HepG2 (cell line): ENCODE data around the gene OR2V2. TPM values are rescaled to one million over a fixed set of nuclear protein-coding genes. Genes with fewer than 3 reads are reported as not detected.

ENCODE experiments used
- HES4 ChIP-seq: sonication (generic); formaldehyde crosslinking; IDR thresholded peaks from 2 replicates; pipeline ENCODE4 v1.9.0; 2021; ENCODE audit warnings: mild to moderate bottlenecking, missing genetic modification reagents, borderline replicate concordance
- ISX ChIP-seq: sonication (generic); formaldehyde crosslinking; conservative IDR thresholded peaks from 2 replicates; pipeline ENCODE4 v1.5.0; 2020; ENCODE audit warnings: missing genetic modification reagents
- KLF11 ChIP-seq: IDR thresholded peaks from 2 replicates; pipeline ENCODE4 v1.6.1; 2016; ENCODE audit warnings: missing compliant biosample characterization
- KMT2A ChIP-seq: sonication (generic); formaldehyde crosslinking; IDR thresholded peaks from 2 replicates; pipeline ENCODE4 v1.4.0; 2020; ENCODE audit warnings: missing genetic modification reagents
- PAWR ChIP-seq: sonication (generic); formaldehyde crosslinking; IDR thresholded peaks from 2 replicates; pipeline ENCODE4 v1.4.0; 2020; ENCODE audit warnings: missing genetic modification reagents, mild to moderate bottlenecking, borderline replicate concordance
- PAX8 ChIP-seq: sonication (generic); formaldehyde crosslinking; IDR thresholded peaks from 2 replicates; pipeline ENCODE4 v1.8.0; 2022; ENCODE audit warnings: mild to moderate bottlenecking, missing genetic modification reagents, borderline replicate concordance
- RXRB ChIP-seq: IDR thresholded peaks from 2 replicates; pipeline ENCODE4 v1.6.1; 2016; ENCODE audit warnings: borderline replicate concordance, missing genetic modification reagents, missing compliant biosample characterization
- TAF15 ChIP-seq: fragments of 200-400 bp; formaldehyde crosslinking; IDR thresholded peaks from one replicate; pipeline ENCODE4 v1.6.1; 2018; ENCODE audit warnings: mild to moderate bottlenecking, low read depth, low read length; ENCODE audit not compliant: poor library complexity, severe bottlenecking
- TBL1XR1 ChIP-seq: fragments of 150-350 bp; IDR thresholded peaks from 2 replicates; pipeline ENCODE4 v1.6.1; 2014; ENCODE audit warnings: borderline replicate concordance, low read length; ENCODE audit not compliant: partially characterized antibody
- TCF7 ChIP-seq: sonication (generic); IDR thresholded peaks from 2 replicates; pipeline ENCODE4 v1.6.1; 2016; ENCODE audit warnings: antibody characterized with exemption, low read depth
- ZBTB14 ChIP-seq: sonication (generic); formaldehyde crosslinking; IDR thresholded peaks from 2 replicates; pipeline ENCODE4 v1.4.0; 2020; ENCODE audit warnings: missing genetic modification reagents
- ZNF232 ChIP-seq: sonication (generic); formaldehyde crosslinking; IDR thresholded peaks from 2 replicates; pipeline ENCODE4 v1.4.0; 2020; ENCODE audit warnings: missing genetic modification reagents, borderline replicate concordance
- ZNF460 ChIP-seq: sonication (generic); formaldehyde crosslinking; IDR thresholded peaks from 2 replicates; pipeline ENCODE4 v1.5.1; 2020; ENCODE audit warnings: missing genetic modification reagents, mild to moderate bottlenecking, borderline replicate concordance
- ZNF574 ChIP-seq: sonication (generic); formaldehyde crosslinking; IDR thresholded peaks from 2 replicates; pipeline ENCODE4 v1.4.0; 2020; ENCODE audit warnings: missing genetic modification reagents
- ZNF678 ChIP-seq: sonication (generic); formaldehyde crosslinking; IDR thresholded peaks from 2 replicates; pipeline ENCODE4 v1.4.0; 2020; ENCODE audit warnings: mild to moderate bottlenecking, missing genetic modification reagents
- ZNF878 ChIP-seq: sonication (generic); formaldehyde crosslinking; IDR thresholded peaks from 2 replicates; pipeline ENCODE4 v1.8.1; 2023; ENCODE audit warnings: mild to moderate bottlenecking, missing genetic modification reagents, moderate library complexity
- ZNF879 ChIP-seq: sonication (generic); formaldehyde crosslinking; IDR thresholded peaks from 2 replicates; pipeline ENCODE4 v1.8.1; 2023; ENCODE audit warnings: missing genetic modification reagents
- polyA plus RNA-seq, 8 experiments: library from polyadenylated mRNA; depleted of rRNA in 3 of 8; stranded (reverse) in 7 of 8; unstranded in 1 of 8; fragments of >200 nt; fragmentation: Illumina TruSeq in 4 of 8; extraction: Trizol in 4 of 8; gene quantifications; 2 replicates each; pipeline versions ENCODE4 v1.2.1 to v1.2.3, GENCODE V29; 2011 to 2016; ENCODE audit warnings: low read depth in 4 of 8, missing spikeins in 1 of 8, mixed read lengths in 1 of 8; ENCODE audit not compliant: insufficient read depth in 1 of 8
- total RNA-seq, 5 experiments: library from RNA; depleted of rRNA; stranded (reverse); fragments of >200 nt; fragmentation: Illumina TruSeq; extraction: Trizol; gene quantifications; 2 replicates each; pipeline ENCODE4 v1.2.3, GENCODE V29; 2016; ENCODE audit warnings: low read depth in 1 of 5
- TF ChIP-seq, protein P1 (sequence below): IDR thresholded peaks from 2 replicates; pipeline ENCODE4 v1.6.1; 2016; ENCODE audit warnings: low read depth
- TF ChIP-seq, protein P2 (sequence below): sonication (generic); formaldehyde crosslinking; IDR thresholded peaks from 2 replicates; pipeline ENCODE4 v1.5.0; 2020; ENCODE audit warnings: mild to moderate bottlenecking, missing genetic modification reagents
- TF ChIP-seq, protein P3 (sequence below): sonication (generic); formaldehyde crosslinking; conservative IDR thresholded peaks from 2 replicates; pipeline ENCODE4 v1.8.0; 2022; ENCODE audit warnings: missing genetic modification reagents

Gene OR2V2
- total and polyA plus RNA-seq, 2 of the 13 experiments (the other 11 are each of a cell fraction or from before 2014, with no cell fraction given) = not detected

DNA sequence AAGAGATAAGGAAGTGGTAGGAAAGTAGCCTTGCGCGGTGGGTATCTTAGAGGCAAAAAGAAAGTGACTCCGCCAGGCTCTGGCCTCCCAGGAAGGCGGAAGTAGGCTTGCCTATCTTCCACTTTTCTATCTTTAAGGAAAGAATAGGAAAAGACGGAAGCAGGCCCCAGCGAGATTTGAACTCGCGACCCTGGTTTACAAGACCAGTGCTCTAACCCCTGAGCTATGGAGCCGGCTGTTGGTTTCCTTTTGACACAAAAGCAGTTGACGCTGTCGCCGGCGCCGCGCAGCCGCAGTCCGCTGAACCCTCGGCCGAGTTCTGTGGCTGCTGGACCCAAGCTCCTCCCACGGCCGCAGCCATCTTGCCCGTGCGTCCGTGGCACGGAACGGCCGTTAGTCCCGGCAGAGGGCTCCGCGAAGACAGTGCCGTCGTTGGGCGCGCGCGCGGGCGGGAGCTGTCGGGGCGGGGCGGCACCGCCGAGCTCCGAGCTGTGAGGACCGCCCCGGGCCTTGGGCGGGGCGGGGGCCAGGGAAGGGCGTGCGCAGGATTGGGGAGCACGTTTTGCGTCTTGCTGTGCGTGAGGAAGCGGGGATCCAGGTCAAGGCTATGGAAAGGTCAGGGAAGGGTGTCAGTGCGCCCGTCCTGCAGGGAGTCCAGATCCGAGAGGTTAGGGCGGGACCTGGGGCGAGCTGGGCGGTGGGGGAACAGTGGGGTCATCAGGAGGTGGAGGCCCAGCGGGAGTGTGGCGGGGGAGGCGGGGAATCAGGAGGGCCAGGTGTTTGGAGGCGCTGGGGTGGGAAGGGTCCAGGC, 44.3 kb downstream of the OR2V2 start (continued):
- TF ChIP-seq ZBTB14 (CRISPR knock-in tag) = peak; percentile 82
- TF ChIP-seq PAWR (CRISPR knock-in tag) = no peak
- TF ChIP-seq TBL1XR1 = peak; percentile 58
- TF ChIP-seq ZNF574 (CRISPR knock-in tag) = peak; percentile 87
- TF ChIP-seq RXRB (CRISPR knock-in tag) = peak; percentile 62; the same call in 1 of the 2 replicates
- TF ChIP-seq, protein P1, sequence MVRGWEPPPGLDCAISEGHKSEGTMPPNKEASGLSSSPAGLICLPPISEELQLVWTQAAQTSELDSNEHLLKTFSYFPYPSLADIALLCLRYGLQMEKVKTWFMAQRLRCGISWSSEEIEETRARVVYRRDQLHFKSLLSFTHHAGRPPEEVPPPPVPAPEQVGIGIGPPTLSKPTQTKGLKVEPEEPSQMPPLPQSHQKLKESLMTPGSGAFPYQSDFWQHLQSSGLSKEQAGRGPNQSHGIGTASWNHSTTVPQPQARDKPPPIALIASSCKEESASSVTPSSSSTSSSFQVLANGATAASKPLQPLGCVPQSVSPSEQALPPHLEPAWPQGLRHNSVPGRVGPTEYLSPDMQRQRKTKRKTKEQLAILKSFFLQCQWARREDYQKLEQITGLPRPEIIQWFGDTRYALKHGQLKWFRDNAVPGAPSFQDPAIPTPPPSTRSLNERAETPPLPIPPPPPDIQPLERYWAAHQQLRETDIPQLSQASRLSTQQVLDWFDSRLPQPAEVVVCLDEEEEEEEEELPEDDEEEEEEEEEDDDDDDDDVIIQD (CRISPR knock-in tag) = no peak
- TF ChIP-seq ZNF678 (CRISPR knock-in tag) = no peak
- no peak for TF ChIP-seq TAF15
- peak; percentile 66 for TF ChIP-seq HES4 (CRISPR knock-in tag)
- no peak; the same call in 1 of the 2 replicates for TF ChIP-seq ZNF878 (CRISPR knock-in tag)
- TF ChIP-seq PAX8 (CRISPR knock-in tag) = no peak
- TF ChIP-seq ZNF879 (CRISPR knock-in tag) = no peak
- TF ChIP-seq KLF11 = 0 out of 2 replicates have a peak, but pooled peaks have one; percentile 25
- TF ChIP-seq TCF7 = no peak
- TF ChIP-seq KMT2A = no peak
- TF ChIP-seq ISX = no peak
- TF ChIP-seq, protein P2, sequence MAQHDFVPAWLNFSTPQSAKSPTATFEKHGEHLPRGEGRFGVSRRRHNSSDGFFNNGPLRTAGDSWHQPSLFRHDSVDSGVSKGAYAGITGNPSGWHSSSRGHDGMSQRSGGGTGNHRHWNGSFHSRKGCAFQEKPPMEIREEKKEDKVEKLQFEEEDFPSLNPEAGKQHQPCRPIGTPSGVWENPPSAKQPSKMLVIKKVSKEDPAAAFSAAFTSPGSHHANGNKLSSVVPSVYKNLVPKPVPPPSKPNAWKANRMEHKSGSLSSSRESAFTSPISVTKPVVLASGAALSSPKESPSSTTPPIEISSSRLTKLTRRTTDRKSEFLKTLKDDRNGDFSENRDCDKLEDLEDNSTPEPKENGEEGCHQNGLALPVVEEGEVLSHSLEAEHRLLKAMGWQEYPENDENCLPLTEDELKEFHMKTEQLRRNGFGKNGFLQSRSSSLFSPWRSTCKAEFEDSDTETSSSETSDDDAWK (CRISPR knock-in tag) = no peak
- peak; percentile 60; the same call in 1 of the 2 replicates for TF ChIP-seq ZNF232
- 0 out of 2 replicates have a peak, but pooled peaks have one; percentile 11 for TF ChIP-seq ZNF460 (CRISPR knock-in tag)
- TF ChIP-seq, protein P3, sequence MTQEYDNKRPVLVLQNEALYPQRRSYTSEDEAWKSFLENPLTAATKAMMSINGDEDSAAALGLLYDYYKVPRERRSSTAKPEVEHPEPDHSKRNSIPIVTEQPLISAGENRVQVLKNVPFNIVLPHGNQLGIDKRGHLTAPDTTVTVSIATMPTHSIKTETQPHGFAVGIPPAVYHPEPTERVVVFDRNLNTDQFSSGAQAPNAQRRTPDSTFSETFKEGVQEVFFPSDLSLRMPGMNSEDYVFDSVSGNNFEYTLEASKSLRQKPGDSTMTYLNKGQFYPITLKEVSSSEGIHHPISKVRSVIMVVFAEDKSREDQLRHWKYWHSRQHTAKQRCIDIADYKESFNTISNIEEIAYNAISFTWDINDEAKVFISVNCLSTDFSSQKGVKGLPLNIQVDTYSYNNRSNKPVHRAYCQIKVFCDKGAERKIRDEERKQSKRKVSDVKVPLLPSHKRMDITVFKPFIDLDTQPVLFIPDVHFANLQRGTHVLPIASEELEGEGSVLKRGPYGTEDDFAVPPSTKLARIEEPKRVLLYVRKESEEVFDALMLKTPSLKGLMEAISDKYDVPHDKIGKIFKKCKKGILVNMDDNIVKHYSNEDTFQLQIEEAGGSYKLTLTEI (CRISPR knock-in tag) = no peak
